CD14-positive monocyte (primary cell): ENCODE measurements around the gene XXYLT1. TPM values are rescaled to one million over a fixed set of nuclear protein-coding genes. Genes with fewer than 3 reads are reported as not detected.

Source experiments
- DNase-seq, 3 donors: peaks; one replicate each; pipeline ENCODE4 v3.0.0-alpha.2; 2011 to 2022
- H2AFZ ChIP-seq: 2 replicates; pipeline ENCODE4 v1.6.0; 2012; ENCODE audit warnings: mild to moderate bottlenecking, low read depth, low read length, inconsistent platforms; ENCODE audit not compliant: insufficient read depth, poor library complexity, severe bottlenecking
- H3K27ac ChIP-seq, 2 donors: 1 replicate in 1 of 2; 2 replicates in 1 of 2; pipeline ENCODE4 v1.5.1; 2012 to 2013; ENCODE audit warnings: low read length in 2 of 2, control low read depth in 1 of 2, inconsistent platforms in 1 of 2, low read depth in 1 of 2, mild to moderate bottlenecking in 1 of 2
- H3K27me3 ChIP-seq, 2 donors: one replicate each; pipeline versions ENCODE4 v1.6.0 to v1.6.1; 2011 to 2013; ENCODE audit warnings: low read length in 2 of 2; ENCODE audit not compliant: control insufficient read depth in 2 of 2, insufficient read depth in 2 of 2
- H3K36me3 ChIP-seq, 2 donors: replicated peaks in 1 of 2; 1 replicate in 1 of 2; 2 replicates in 1 of 2; pipeline versions ENCODE4 v1.5.1 to v1.6.1; 2012 to 2013; ENCODE audit warnings: low read length in 2 of 2, control low read depth in 1 of 2, inconsistent platforms in 1 of 2, mild to moderate bottlenecking in 1 of 2; ENCODE audit not compliant: insufficient read depth in 2 of 2, control insufficient read depth in 1 of 2
- H3K4me1 ChIP-seq, 2 donors: 1 replicate in 1 of 2; 2 replicates in 1 of 2; pipeline versions ENCODE4 v1.5.1 to v1.6.1; 2012 to 2013; ENCODE audit warnings: low read length in 2 of 2, control low read depth in 1 of 2, inconsistent platforms in 1 of 2, mild to moderate bottlenecking in 1 of 2, moderate library complexity in 1 of 2; ENCODE audit not compliant: insufficient read depth in 2 of 2, control insufficient read depth in 1 of 2
- H3K4me2 ChIP-seq: replicated peaks from 2 replicates; pipeline ENCODE3; 2012; ENCODE audit warnings: low read length, moderate library complexity, mild to moderate bottlenecking; ENCODE audit not compliant: poor library complexity, severe bottlenecking; ENCODE audit errors: extremely low read depth
- H3K4me3 ChIP-seq, 3 experiments: fragments of 200-600 bp in 1 of 3; sonication (generic) in 1 of 3; replicated peaks in 1 of 3; 1 replicate in 2 of 3; 2 replicates in 1 of 3; pipeline ENCODE4 v1.5.1; 2011 to 2013; ENCODE audit warnings: low read length in 3 of 3, mild to moderate bottlenecking in 3 of 3, control low read depth in 2 of 3, low read depth in 2 of 3, inconsistent platforms in 1 of 3, moderate library complexity in 1 of 3
- H3K79me2 ChIP-seq: 2 replicates; pipeline ENCODE4 v1.6.0; 2012; ENCODE audit warnings: mild to moderate bottlenecking, control low read depth, inconsistent platforms, low read length, moderate library complexity; ENCODE audit not compliant: insufficient read depth
- H3K9ac ChIP-seq: 2 replicates; pipeline ENCODE4 v1.6.0; 2017; ENCODE audit warnings: low read length, mild to moderate bottlenecking; ENCODE audit not compliant: insufficient read depth, poor library complexity, severe bottlenecking
- H3K9me3 ChIP-seq, 2 donors: replicated peaks in 1 of 2; 1 replicate in 1 of 2; 2 replicates in 1 of 2; pipeline versions ENCODE4 v1.5.1 to v1.6.1; 2012 to 2013; ENCODE audit warnings: low read length in 2 of 2, control low read depth in 1 of 2; ENCODE audit not compliant: control insufficient read depth in 1 of 2, insufficient read depth in 1 of 2
- H4K20me1 ChIP-seq: 2 replicates; pipeline ENCODE4 v1.6.0; 2012; ENCODE audit warnings: mild to moderate bottlenecking, low read length, control low read depth, moderate library complexity; ENCODE audit not compliant: insufficient read depth
- H3K27ac Mint-ChIP-seq, 7 donors: one replicate each; pipeline ENCODE4 v1.8.0; 2020; ENCODE audit warnings: mild to moderate bottlenecking in 7 of 7, mixed read lengths in 7 of 7, moderate library complexity in 6 of 7, inconsistent platforms in 2 of 7
- H3K27me3 Mint-ChIP-seq, 3 donors: one replicate each; pipeline ENCODE4 v1.8.0; 2021 to 2022; ENCODE audit warnings: low read depth in 3 of 3, mild to moderate bottlenecking in 3 of 3, mixed read lengths in 3 of 3, moderate library complexity in 3 of 3, inconsistent platforms in 1 of 3
- H3K36me3 Mint-ChIP-seq, 2 donors: one replicate each; pipeline ENCODE4 v1.8.0; 2020; ENCODE audit warnings: mixed read lengths in 2 of 2, inconsistent platforms in 1 of 2, mild to moderate bottlenecking in 1 of 2
- H3K4me1 Mint-ChIP-seq: one replicate; pipeline ENCODE4 v1.8.0; 2020; ENCODE audit warnings: mild to moderate bottlenecking, mixed read lengths
- H3K4me3 Mint-ChIP-seq, 2 donors: one replicate each; pipeline ENCODE4 v1.8.0; 2020; ENCODE audit warnings: mild to moderate bottlenecking in 2 of 2, mixed read lengths in 2 of 2, moderate library complexity in 1 of 2
- H3K9me3 Mint-ChIP-seq, 7 donors: one replicate each; pipeline ENCODE4 v1.8.0; 2020 to 2022; ENCODE audit warnings: mixed read lengths in 7 of 7, mild to moderate bottlenecking in 6 of 7, moderate library complexity in 6 of 7, inconsistent platforms in 2 of 7
- WGBS: methylation state at CpG from one replicate; pipeline ENCODE4 v1.1.5; 2013; ENCODE audit warnings: missing lambda C conversion rate; ENCODE audit not compliant: insufficient coverage; 5-methylcytosine and 5-hydroxymethylcytosine counted together
- intact Hi-C, 2 donors: fragments of 100-400 bp; cut with micrococcal nuclease; formaldehyde crosslinking; loops; one replicate each; pipeline versions ENCODE4 v1.15.0 to v1.15.1; 2023
- polyA plus RNA-seq, 3 donors: library from polyadenylated mRNA; depleted of rRNA in 1 of 3; unstranded in 2 of 3; stranded (reverse) in 1 of 3; fragments of 300-500 nt in 2 of 3; fragments of >200 nt in 1 of 3; fragmentation: Illumina TruSeq in 2 of 3; gene quantifications; 1 replicate in 2 of 3; 2 replicates in 1 of 3; pipeline ENCODE4 v1.2.3, GENCODE V29; 2012 to 2021
- TF ChIP-seq, protein P1 (sequence below): fragments of 200-600 bp; IDR thresholded peaks from one replicate; pipeline ENCODE4 v1.8.0; 2022; ENCODE audit warnings: antibody characterized with exemption, mild to moderate bottlenecking

The XXYLT1 gene
- polyA plus RNA-seq, 3 donors: 11.8 to 13.5 (median 13.2) TPM

DNA sequence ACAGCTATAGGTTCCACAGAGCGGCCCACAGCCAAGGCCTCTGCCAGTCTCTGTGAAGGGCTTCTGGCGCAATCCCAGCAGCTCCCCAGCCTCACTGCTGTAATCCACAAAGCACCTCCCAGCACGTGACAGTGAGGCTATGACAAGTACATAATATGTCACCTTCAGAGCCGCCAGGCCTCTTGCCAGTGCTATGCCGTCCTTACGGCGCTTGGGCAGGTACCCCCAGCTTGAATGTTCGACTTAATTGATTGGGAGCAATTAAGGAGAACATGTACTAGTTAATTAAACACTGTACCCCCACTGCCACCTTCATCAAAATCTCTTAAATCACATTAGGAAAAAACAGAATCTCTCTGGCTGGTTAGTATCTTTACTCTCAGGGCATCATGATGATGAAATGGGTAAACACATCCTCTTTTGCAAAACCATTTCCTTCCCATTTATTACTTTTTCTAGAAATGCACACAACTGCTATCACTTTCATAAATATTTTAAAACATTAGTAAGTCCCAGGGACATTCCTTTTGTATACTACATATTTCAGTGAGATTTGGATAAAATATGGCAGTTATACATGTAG lies 169.9 kb downstream of the XXYLT1 start:
- Histone ChIP-seq H3K36me3 (no peaks in the 10 kb centered on the region), H3K4me2 (peak overlapping the region; percentile 65), H4K20me1 (no peaks in the 10 kb centered on the region), H3K4me3 (peak overlapping the region in 1 of 3 experiments; percentile 47), H3K79me2 (peaks cover 8% of the 10 kb centered on the region), H3K27me3 (no peaks in the 10 kb centered on the region), H3K27ac (peak overlapping the region; percentile 98 to 99), H3K9ac (peak overlapping the region; percentile 71), H2AFZ (peak overlapping the region; percentile 66), H3K9me3 (no peaks in the 10 kb centered on the region), H3K4me1 (peaks cover 78 to 90% of the 10 kb centered on the region in 2 donors)
- intact Hi-C loops: loop anchor here (5.0 to 10.0 kb wide), 5 partner anchors 96 to 614 kb away; partner anchors contain the start of gene ATP13A3 (in 1 of the 2)
- WGBS: 0% methylated on average over 6 of the region's 8 CpGs
- Mint-ChIP-seq H3K36me3 (peaks cover under 1 to 2% of the 10 kb centered on the region in 2 donors), H3K9me3 (peaks cover 0 to 3% (median 0%) of the 10 kb centered on the region in 7 donors), H3K4me1 (peaks cover 88% of the 10 kb centered on the region), H3K4me3 (peak overlapping the region; percentile 66 to 81), H3K27me3 (peaks cover 0 to 1% (median under 1%) of the 10 kb centered on the region in 3 donors), H3K27ac (peak overlapping the region; percentile 99 to 100 (median 100))
- TF ChIP-seq, protein P1, sequence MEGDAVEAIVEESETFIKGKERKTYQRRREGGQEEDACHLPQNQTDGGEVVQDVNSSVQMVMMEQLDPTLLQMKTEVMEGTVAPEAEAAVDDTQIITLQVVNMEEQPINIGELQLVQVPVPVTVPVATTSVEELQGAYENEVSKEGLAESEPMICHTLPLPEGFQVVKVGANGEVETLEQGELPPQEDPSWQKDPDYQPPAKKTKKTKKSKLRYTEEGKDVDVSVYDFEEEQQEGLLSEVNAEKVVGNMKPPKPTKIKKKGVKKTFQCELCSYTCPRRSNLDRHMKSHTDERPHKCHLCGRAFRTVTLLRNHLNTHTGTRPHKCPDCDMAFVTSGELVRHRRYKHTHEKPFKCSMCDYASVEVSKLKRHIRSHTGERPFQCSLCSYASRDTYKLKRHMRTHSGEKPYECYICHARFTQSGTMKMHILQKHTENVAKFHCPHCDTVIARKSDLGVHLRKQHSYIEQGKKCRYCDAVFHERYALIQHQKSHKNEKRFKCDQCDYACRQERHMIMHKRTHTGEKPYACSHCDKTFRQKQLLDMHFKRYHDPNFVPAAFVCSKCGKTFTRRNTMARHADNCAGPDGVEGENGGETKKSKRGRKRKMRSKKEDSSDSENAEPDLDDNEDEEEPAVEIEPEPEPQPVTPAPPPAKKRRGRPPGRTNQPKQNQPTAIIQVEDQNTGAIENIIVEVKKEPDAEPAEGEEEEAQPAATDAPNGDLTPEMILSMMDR: no peak
- peak; percentile 95 to 99 (median 95) for DNase-seq

DNA sequence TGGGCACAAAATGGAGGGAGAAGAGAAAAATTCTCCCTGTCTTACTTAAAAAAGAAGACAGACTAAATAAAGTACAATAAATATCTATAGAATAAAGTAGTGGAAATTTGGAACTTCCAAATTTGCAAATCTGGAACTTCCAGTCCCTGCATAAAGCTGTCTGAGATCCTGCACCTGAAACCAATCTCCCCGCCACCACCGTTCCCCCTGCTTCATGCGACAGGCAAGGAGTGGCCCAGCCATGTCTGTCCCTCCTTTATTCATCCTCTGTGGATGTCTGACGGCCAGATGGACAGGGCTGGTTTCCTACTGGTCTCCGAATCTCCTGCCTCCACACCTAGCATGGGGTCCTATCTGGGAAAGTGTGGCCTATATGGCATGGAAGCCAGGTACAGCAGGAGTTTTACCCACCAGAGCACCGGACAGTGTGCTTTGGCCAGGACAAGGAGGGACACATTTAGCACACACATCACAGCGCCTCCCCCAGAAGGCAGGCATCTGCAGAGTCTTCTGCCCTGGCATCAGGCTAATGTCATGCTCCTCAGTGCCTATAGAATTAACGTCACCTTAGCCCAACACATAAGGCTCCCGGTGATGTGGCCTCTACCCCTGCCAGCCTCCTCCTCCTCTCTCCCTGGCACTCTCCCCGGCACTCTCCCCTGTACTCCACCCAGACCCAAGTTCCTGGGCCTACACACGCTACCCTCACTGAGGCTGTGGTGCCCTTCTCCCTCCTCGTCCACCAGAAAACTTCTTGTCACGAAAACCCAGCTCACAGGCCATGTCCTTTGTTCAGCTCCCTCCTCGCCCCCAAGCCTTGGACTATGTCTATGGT lies 170.8 kb downstream of the XXYLT1 start:
- Mint-ChIP-seq H3K4me1 (peaks cover 88% of the 10 kb centered on the region), H3K4me3 (peak overlapping the region; percentile 66 to 81), H3K9me3 (peaks cover 0 to 3% (median 0%) of the 10 kb centered on the region in 7 donors), H3K36me3 (peaks cover 0 to 2% of the 10 kb centered on the region in 2 donors), H3K27ac (peak overlapping the region; percentile 99 to 100 (median 100)), H3K27me3 (peaks cover 0 to 2% (median 1%) of the 10 kb centered on the region in 3 donors)
- 75% methylated on average over 10 of the region's 14 CpGs for WGBS
- intact Hi-C loops: loop anchor here (5.0 to 10.0 kb wide), 5 partner anchors 95 to 613 kb away; partner anchors contain the start of gene ATP13A3 (in 1 of the 2)
- no peaks in the 10 kb centered on the region for H3K9me3 ChIP-seq
- H3K9ac ChIP-seq: peak overlapping the region; percentile 71
- peak overlapping the region; percentile 65 for H3K4me2 ChIP-seq
- no peaks in the 10 kb centered on the region for H4K20me1 ChIP-seq
- H3K36me3 ChIP-seq: no peaks in the 10 kb centered on the region
- H3K27me3 ChIP-seq: no peaks in the 10 kb centered on the region
- H3K79me2 ChIP-seq: peaks cover 8% of the 10 kb centered on the region
- peak overlapping the region; percentile 98 to 99 for H3K27ac ChIP-seq
- H3K4me1 ChIP-seq: peaks cover 80 to 90% of the 10 kb centered on the region in 2 donors
- TF ChIP-seq, protein P1: no peak
- peak overlapping the region; percentile 66 for H2AFZ ChIP-seq
- DNase-seq: peak in 1 of 3 donors; percentile 58
- H3K4me3 ChIP-seq: peak overlapping the region in 1 of 3 experiments; percentile 26
